Breast epithelium (tissue), 3 donors: ENCODE data around the gene FAM187B.

Experiments used
- POLR2AphosphoS5 ChIP-seq, 3 donors: sonication (generic); formaldehyde crosslinking; IDR thresholded peaks; one replicate each; pipeline ENCODE4 v1.6.1; 2017; ENCODE audit warnings: antibody characterized with exemption in 3 of 3
- TF ChIP-seq, protein P1 (sequence below), 3 donors: fragments of 450-650 bp; IDR thresholded peaks; one replicate each; pipeline ENCODE4 v1.5.1; 2016 to 2017; ENCODE audit warnings: antibody characterized with exemption in 3 of 3, mild to moderate bottlenecking in 3 of 3, moderate library complexity in 3 of 3

DNA sequence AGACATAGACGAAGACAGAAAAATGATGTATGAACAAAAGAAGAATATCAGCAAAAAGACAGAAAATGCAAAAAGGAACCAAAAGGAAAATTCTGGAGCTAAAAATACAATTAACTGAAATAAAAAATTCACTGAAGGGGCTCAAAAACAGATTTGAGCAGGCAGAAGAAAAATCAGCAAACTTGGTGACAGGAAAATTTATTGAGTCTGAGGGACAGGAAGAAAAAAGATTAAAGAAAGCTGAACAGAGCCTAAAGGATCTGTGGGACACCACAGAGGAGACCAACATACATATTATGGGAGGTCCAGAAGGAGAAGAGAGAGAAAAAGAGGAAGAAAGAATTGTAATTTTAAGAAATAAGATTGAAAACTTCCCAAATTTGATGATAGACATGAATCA lies 12.9 kb upstream of the FAM187B start:
- TF ChIP-seq, protein P1, sequence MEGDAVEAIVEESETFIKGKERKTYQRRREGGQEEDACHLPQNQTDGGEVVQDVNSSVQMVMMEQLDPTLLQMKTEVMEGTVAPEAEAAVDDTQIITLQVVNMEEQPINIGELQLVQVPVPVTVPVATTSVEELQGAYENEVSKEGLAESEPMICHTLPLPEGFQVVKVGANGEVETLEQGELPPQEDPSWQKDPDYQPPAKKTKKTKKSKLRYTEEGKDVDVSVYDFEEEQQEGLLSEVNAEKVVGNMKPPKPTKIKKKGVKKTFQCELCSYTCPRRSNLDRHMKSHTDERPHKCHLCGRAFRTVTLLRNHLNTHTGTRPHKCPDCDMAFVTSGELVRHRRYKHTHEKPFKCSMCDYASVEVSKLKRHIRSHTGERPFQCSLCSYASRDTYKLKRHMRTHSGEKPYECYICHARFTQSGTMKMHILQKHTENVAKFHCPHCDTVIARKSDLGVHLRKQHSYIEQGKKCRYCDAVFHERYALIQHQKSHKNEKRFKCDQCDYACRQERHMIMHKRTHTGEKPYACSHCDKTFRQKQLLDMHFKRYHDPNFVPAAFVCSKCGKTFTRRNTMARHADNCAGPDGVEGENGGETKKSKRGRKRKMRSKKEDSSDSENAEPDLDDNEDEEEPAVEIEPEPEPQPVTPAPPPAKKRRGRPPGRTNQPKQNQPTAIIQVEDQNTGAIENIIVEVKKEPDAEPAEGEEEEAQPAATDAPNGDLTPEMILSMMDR (IDR thresholded peaks at IDR 0.05): no peak
- TF ChIP-seq POLR2AphosphoS5 (IDR thresholded peaks at IDR 0.05): no peak
